VCaP (cell line): ENCODE data around the gene WRAP73.

Source experiments
- H3K27ac ChIP-seq: fragments of 450-650 bp; 2 replicates; pipeline ENCODE4 v1.5.1; 2017
- CTCF ChIP-seq: fragments of 450-650 bp; conservative IDR thresholded peaks from 2 replicates; pipeline ENCODE4 v1.5.1; 2017; ENCODE audit warnings: mild to moderate bottlenecking, moderate library complexity

The WRAP73 gene

GRCh38 chr1:3687504-3687903 lies 37.6 kb upstream of the WRAP73 start:
- H3K27ac ChIP-seq = no peak overlapping the region
- no peak for TF ChIP-seq CTCF

GRCh38 chr1:3685906-3686305 lies 36.0 kb upstream of the WRAP73 start:
- H3K27ac ChIP-seq = no peak overlapping the region
- no peak for TF ChIP-seq CTCF

- no peak for TF ChIP-seq CTCF
- no peak overlapping the region for H3K27ac ChIP-seq
Observed at GRCh38 chr1:3685222-3685621, 35.3 kb upstream of the WRAP73 start.

GRCh38 chr1:3683992-3684391 lies 34.1 kb upstream of the WRAP73 start:
- TF ChIP-seq CTCF = no peak
- H3K27ac ChIP-seq = no peak overlapping the region

GRCh38 chr1:3683197-3683596 lies 33.3 kb upstream of the WRAP73 start:
- TF ChIP-seq CTCF = no peak
- no peak overlapping the region for H3K27ac ChIP-seq

- TF ChIP-seq CTCF = no peak
Observed at GRCh38 chr1:3681898-3682806, 32.2 kb upstream of the WRAP73 start.

GRCh38 chr1:3681231-3681897 lies 31.5 kb upstream of the WRAP73 start:
- no peak overlapping the region for H3K27ac ChIP-seq

More at GRCh38 chr1:3681898-3682806, 32.2 kb upstream of the WRAP73 start:
- no peak overlapping the region for H3K27ac ChIP-seq

More at GRCh38 chr1:3681231-3681897, 31.5 kb upstream of the WRAP73 start:
- no peak for TF ChIP-seq CTCF
